NK-92 (cell line): Measurements from ENCODE around the gene RIN3.

Experiments used
- DNase-seq: peaks from one replicate; lab custom pipeline; 2025; ENCODE audit not compliant: unreplicated experiment; lab: John Stamatoyannopoulos, UW

The RIN3 gene

GRCh38 chr14:92737206-92737605, 223.6 kb downstream of the RIN3 start:
- DNase-seq: no peak

- DNase-seq: no peak
Observed at GRCh38 chr14:92737619-92738188, 224.1 kb downstream of the RIN3 start.
